Ovary (tissue), 3 donors: ENCODE measurements around the gene RNU6-9.

Experiments
- CTCF ChIP-seq, 3 donors: fragments of 450-650 bp in 2 of 3; fragments of 200-600 bp in 1 of 3; IDR thresholded peaks; one replicate each; pipeline versions ENCODE4 v1.5.1 to v1.8.0; 2016 to 2022; ENCODE audit warnings: antibody characterized with exemption in 3 of 3, mild to moderate bottlenecking in 1 of 3
- EP300 ChIP-seq: sonication (generic); formaldehyde crosslinking; IDR thresholded peaks from one replicate; pipeline ENCODE4 v1.6.1; 2017; ENCODE audit warnings: antibody characterized with exemption
- POLR2A ChIP-seq: fragments of 450-650 bp; IDR thresholded peaks from one replicate; pipeline ENCODE4 v1.6.1; 2017; ENCODE audit warnings: antibody characterized with exemption, mild to moderate bottlenecking, moderate library complexity
- donor health status: DM: no; HTN: no; CAD: no.

GRCh38 chr19:898663-899062 is 5.4 kb downstream of the RNU6-9 start:
- TF ChIP-seq CTCF (IDR thresholded peaks at IDR 0.05) (no peak), EP300 (no peak), POLR2A (no peak)
